Thoracic aorta (tissue), 2 donors: ENCODE results near the gene DNAH11. TPM values are rescaled to one million over a fixed set of nuclear protein-coding genes. Genes with fewer than 3 reads are reported as not detected.

Source experiments
- ATAC-seq: fragments of 150-250 bp; one replicate; pipeline ENCODE4 v1.8.0; 2017; ENCODE audit warnings: low read depth; ENCODE audit not compliant: insufficient number of reproducible peaks, low FRiP score
- DNase-seq: peaks from one replicate; pipeline ENCODE4 v3.0.0-alpha.2; 2020; ENCODE audit warnings: low spot score
- H3K27ac ChIP-seq, 2 donors: fragments of 200-600 bp; sonication (generic); 1 replicate in 1 of 2; 2 replicates in 1 of 2; pipeline ENCODE4 v1.5.1; 2016; ENCODE audit warnings: mild to moderate bottlenecking in 2 of 2, moderate library complexity in 2 of 2
- H3K27me3 ChIP-seq: fragments of 200-600 bp; sonication (generic); replicated peaks from 2 replicates; pipeline ENCODE4 v1.6.0; 2016; ENCODE audit warnings: mild to moderate bottlenecking; ENCODE audit not compliant: insufficient read depth
- H3K36me3 ChIP-seq: fragments of 200-600 bp; sonication (generic); one replicate; pipeline ENCODE4 v1.5.1; 2016
- H3K4me1 ChIP-seq, 2 donors: fragments of 200-600 bp; sonication (generic); 1 replicate in 1 of 2; 2 replicates in 1 of 2; pipeline versions ENCODE4 v1.5.1 to v1.6.0; 2016; ENCODE audit warnings: low read depth in 2 of 2, mild to moderate bottlenecking in 1 of 2; ENCODE audit not compliant: control insufficient read depth in 1 of 2
- H3K4me3 ChIP-seq: fragments of 200-600 bp; sonication (generic); 2 replicates; pipeline ENCODE4 v1.5.1; 2016; ENCODE audit warnings: mild to moderate bottlenecking
- H3K9me3 ChIP-seq: fragments of 200-600 bp; sonication (generic); 2 replicates; pipeline ENCODE4 v1.5.1; 2016
- CTCF ChIP-seq: fragments of 200-600 bp; sonication (generic); IDR thresholded peaks from one replicate; pipeline ENCODE4 v1.5.1; 2019; ENCODE audit warnings: antibody characterized with exemption
- total RNA-seq, 2 donors: library from RNA; depleted of rRNA; stranded (reverse); fragments of >200 nt; gene quantifications; one replicate each; pipeline versions ENCODE4 v1.1.0 to v1.2.3, GENCODE V29; 2016

The DNAH11 gene
- total RNA-seq, 2 donors from 2014 or later = 1.9 to 16.2 TPM

GRCh38 chr7:21771906-21772610 lies 229.2 kb downstream of the DNAH11 start:
- ATAC-seq = no peak
- Histone ChIP-seq H3K27ac (no peak overlapping the region), H3K4me3 (no peak overlapping the region)

DNA sequence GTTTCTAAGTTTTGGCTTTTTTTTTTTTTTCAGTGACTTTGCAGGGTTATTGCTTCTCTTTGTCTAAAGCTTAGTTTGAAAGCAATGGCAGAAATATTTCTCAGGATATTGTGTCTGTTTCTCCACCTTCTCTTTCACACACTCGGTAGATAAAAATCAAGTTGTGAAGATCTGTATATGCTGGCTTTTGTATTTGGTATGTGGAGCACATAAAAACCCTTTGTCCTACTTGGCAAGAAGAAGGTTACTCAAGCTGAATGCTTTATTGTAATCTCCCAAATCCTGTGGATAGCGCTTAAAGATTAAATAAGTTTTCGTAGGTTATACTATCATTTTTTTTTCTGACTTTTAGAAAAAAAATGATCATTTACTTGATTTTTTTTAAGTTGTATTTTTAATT lies 230.5 kb downstream of the DNAH11 start:
- ATAC-seq = no peak
- Histone ChIP-seq H3K4me3 (no peak overlapping the region), H3K4me1 (no peaks in the 10 kb centered on the region), H3K27me3 (no peaks in the 10 kb centered on the region), H3K9me3 (no peaks in the 10 kb centered on the region), H3K27ac (no peak overlapping the region), H3K36me3 (no peaks in the 10 kb centered on the region)
- DNase-seq = no peak
- TF ChIP-seq CTCF = no peak

More at GRCh38 chr7:21771906-21772610, 229.2 kb downstream of the DNAH11 start:
- no peak for DNase-seq
- H3K27me3 ChIP-seq = no peaks in the 10 kb centered on the region
- no peaks in the 10 kb centered on the region for H3K36me3 ChIP-seq
- TF ChIP-seq CTCF = no peak
- no peaks in the 10 kb centered on the region for H3K9me3 ChIP-seq
- no peaks in the 10 kb centered on the region for H3K4me1 ChIP-seq

- ATAC-seq (no peak), DNase-seq (no peak)
- H3K4me1 ChIP-seq = no peaks in the 10 kb centered on the region
- H3K27me3 ChIP-seq = no peaks in the 10 kb centered on the region
- no peaks in the 10 kb centered on the region for H3K9me3 ChIP-seq
- H3K4me3 ChIP-seq = no peak overlapping the region
- TF ChIP-seq CTCF = no peak
- H3K36me3 ChIP-seq = no peaks in the 10 kb centered on the region
- no peak overlapping the region for H3K27ac ChIP-seq
Observed at GRCh38 chr7:21777921-21778320, 235.1 kb downstream of the DNAH11 start.

DNA sequence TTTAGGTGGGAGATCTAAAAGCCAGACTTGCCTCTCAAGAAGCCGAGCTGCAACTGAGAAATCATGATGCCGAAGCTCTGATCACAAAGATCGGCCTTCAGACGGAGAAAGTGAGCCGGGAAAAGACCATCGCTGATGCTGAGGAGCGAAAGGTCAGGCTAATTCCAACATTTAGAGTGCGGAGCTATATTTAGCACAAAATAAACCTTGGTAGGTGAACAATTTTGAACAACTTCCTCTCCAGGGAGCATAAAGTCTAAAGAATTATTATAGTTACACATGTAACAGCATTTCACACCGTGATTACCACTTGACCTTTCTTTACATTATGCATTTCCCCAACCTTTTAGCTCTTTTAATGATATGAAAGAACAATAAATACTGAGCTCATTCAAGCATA lies 236.1 kb downstream of the DNAH11 start:
- no peaks in the 10 kb centered on the region for H3K36me3 ChIP-seq
- H3K9me3 ChIP-seq = no peaks in the 10 kb centered on the region
- ATAC-seq = no peak
- no peak for DNase-seq
- TF ChIP-seq CTCF = no peak
- no peaks in the 10 kb centered on the region for H3K4me1 ChIP-seq
- no peaks in the 10 kb centered on the region for H3K27me3 ChIP-seq
- no peak overlapping the region for H3K27ac ChIP-seq
- H3K4me3 ChIP-seq = no peak overlapping the region

DNA sequence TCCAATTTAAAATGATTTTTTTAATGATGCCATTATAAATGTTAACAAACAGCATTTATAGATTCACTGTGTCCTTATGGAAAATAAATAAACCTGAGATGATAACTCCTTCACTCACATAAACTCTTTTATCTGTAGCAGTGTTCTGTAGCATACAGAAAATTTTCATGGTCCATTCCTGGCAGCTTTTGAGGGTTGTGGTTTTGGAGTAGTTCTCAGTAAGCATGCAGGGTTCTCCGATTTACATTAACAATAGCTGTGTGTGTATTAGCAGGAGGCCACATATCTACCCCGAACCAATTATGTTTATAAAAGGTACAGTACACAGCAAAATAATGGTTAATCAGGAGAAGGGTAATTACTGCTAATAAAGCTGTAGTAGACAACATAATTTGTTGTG lies 240.2 kb downstream of the DNAH11 start:
- Histone ChIP-seq H3K27ac (no peak overlapping the region), H3K36me3 (no peaks in the 10 kb centered on the region), H3K27me3 (no peaks in the 10 kb centered on the region), H3K4me3 (no peak overlapping the region), H3K9me3 (no peaks in the 10 kb centered on the region), H3K4me1 (no peaks in the 10 kb centered on the region)
- no peak for TF ChIP-seq CTCF
- ATAC-seq = no peak
- no peak for DNase-seq
